ENCODE data around the gene ZNF573. TPM values are rescaled to one million over a fixed set of nuclear protein-coding genes. Genes with fewer than 3 reads are reported as not detected.

The ZNF573 gene
- total and polyA plus RNA-seq, 5 donors from 2014 or later = 4.6 to 15.0 (median 7.8) TPM

DNA sequence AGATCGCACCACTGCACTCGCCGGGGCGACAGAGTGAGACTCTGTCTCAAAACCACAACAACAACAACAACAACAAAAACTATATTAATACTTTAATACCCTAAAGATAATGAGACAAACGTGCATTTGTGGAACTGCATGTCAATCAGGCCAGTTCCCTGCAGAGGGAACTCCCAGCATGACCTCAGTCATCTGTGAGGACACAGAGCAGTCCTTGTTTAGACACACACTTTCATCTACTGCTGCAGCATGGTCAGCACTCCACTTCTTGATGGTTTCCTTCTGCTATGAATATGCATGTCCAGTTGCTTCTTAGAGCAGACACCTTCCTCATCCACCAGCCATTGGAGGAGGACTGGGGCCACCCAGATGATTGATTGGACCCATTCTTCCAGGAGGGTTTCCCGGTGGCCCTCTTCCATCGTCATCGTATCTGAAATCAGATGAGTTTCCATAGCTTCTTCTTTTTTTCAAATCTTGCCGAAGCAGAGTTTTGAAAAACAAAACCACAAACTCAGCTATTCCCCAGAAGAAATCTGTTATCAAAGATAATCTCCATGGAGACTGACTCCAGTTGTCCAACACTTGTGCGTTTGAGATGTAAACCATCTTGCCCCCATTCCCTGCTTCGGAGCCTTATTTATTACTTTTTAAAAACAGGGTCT lies 86.3 kb downstream of the ZNF573 start:
- Histone ChIP-seq H3K27me3 (ENCODE audit: control insufficient read depth, insufficient read depth, low read length) (no peaks in the 10 kb centered on the region), H3K4me3 (ENCODE audit: low read depth, low read length) (no peak overlapping the region), H3K4me1 (ENCODE audit: control insufficient read depth, insufficient read depth, low read length, poor library complexity, severe bottlenecking) (peaks cover 9% of the 10 kb centered on the region), H3K36me3 (ENCODE audit: control insufficient read depth, insufficient read depth, low read length) (peaks cover 5% of the 10 kb centered on the region), H3K27ac (ENCODE audit: insufficient read depth, low read length, poor library complexity, severe bottlenecking) (no peak overlapping the region), H3K9me3 (ENCODE audit: control insufficient read depth in 2 of 2, low read length in 2 of 2) (peaks cover 14 to 23% of the 10 kb centered on the region in 2 experiments)
- peaks cover 4 to 21% (median 7%) of the 10 kb centered on the region in 4 donors for H3K4me1 Mint-ChIP-seq
- H3K27ac Mint-ChIP-seq = no peak overlapping the region
- peaks cover 15% of the 10 kb centered on the region for H3K36me3 Mint-ChIP-seq
- no peak for DNase-seq
- H3K9me3 Mint-ChIP-seq = peaks cover 0 to 17% (median 4%) of the 10 kb centered on the region in 7 donors
- H3K27me3 Mint-ChIP-seq = peaks cover 5% of the 10 kb centered on the region
- ATAC-seq (ENCODE audit: low read depth in 2 of 2) = no peak
- peak overlapping the region; percentile 38 to 79 (median 58) for H3K4me3 Mint-ChIP-seq

DNA sequence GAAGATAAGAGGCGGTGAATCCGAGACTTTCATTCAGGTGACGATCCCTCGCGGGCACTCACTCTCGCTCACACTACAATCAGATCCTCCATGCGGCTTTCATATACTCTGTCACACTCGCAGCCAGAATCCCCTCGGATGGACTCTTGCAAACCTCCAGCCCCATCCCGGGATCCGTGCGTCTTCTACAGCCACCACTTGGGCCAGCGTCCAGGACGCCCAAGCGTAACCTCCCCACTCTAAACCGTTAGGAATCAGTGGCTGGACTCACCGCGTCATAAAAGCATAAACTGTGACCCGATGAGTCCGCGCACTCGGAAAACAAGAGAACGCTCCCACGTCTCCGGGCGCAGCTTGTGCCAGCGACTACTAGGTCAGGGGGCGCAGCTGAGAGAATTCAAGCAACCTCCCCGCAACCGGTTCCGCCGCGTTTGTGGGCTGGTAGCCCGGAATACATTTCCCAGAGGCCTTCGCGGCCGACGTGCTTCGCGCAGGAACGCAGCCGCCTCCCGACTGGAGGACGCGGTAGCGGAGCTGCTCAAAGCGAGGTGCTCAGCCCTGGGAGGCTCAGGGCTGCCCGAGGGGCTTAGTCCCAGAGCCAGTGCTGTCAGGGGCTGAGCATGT lies 87.4 kb downstream of the ZNF573 start:
- Mint-ChIP-seq H3K4me3 (peak overlapping the region; percentile 61 to 98 (median 91)), H3K27ac (peak overlapping the region; percentile 95 to 99 (median 96)), H3K36me3 (peaks cover 11% of the 10 kb centered on the region), H3K4me1 (peaks cover 4 to 24% (median 7%) of the 10 kb centered on the region in 4 donors), H3K27me3 (peaks cover 5% of the 10 kb centered on the region), H3K9me3 (peaks cover 0 to 15% (median 0%) of the 10 kb centered on the region in 7 donors)
- H3K4me1 ChIP-seq (ENCODE audit: control insufficient read depth, insufficient read depth, low read length, poor library complexity, severe bottlenecking) = peaks cover 9% of the 10 kb centered on the region
- peak; percentile 92 to 94 for ATAC-seq (ENCODE audit: low read depth in 2 of 2)
- H3K27me3 ChIP-seq (ENCODE audit: control insufficient read depth, insufficient read depth, low read length) = no peaks in the 10 kb centered on the region
- H3K36me3 ChIP-seq (ENCODE audit: control insufficient read depth, insufficient read depth, low read length) = peaks cover 3% of the 10 kb centered on the region
- peaks cover 4 to 13% of the 10 kb centered on the region in 2 experiments for H3K9me3 ChIP-seq (ENCODE audit: control insufficient read depth in 2 of 2, low read length in 2 of 2)
- H3K27ac ChIP-seq (ENCODE audit: insufficient read depth, low read length, poor library complexity, severe bottlenecking) = peak overlapping the region; percentile 60
- peak; percentile 36 to 87 (median 77) for DNase-seq
- H3K4me3 ChIP-seq (ENCODE audit: low read depth, low read length) = peak overlapping the region; percentile 82

Other genes starting within 250 kb of the ZNF573 start
- gene ZNF571, start 184.8 kb downstream of the ZNF573 start, total RNA-seq = 16.8 TPM
- gene ZNF571, start 184.8 kb downstream of the ZNF573 start, polyA plus RNA-seq = 1 to 10 TPM; 4.4 to 5.8 (median 5.3) TPM
- 8.1 TPM for gene ZNF540, start 184.7 kb downstream of the ZNF573 start, total RNA-seq
- 1 to 10 TPM; 5.0 to 8.9 (median 6.1) TPM for gene ZNF540, start 184.7 kb downstream of the ZNF573 start, polyA plus RNA-seq
- 10.7 TPM for gene ZFP30, start 124.1 kb downstream of the ZNF573 start, total RNA-seq
- 1 to 10 TPM; 1.5 to 2.6 (median 2.3) TPM for gene ZFP30, start 124.1 kb downstream of the ZNF573 start, polyA plus RNA-seq
- gene ZNF607, start 59.8 kb downstream of the ZNF573 start, total RNA-seq = 5.5 TPM
- 1 to 10 TPM; 2.2 to 7.7 (median 4.3) TPM for gene ZNF607, start 59.8 kb downstream of the ZNF573 start, polyA plus RNA-seq
- not detected for gene WDR87, start 127.0 kb upstream of the ZNF573 start, total RNA-seq
- gene WDR87, start 127.0 kb upstream of the ZNF573 start, polyA plus RNA-seq = not detected
- gene SIPA1L3, start 127.6 kb upstream of the ZNF573 start, total RNA-seq = 27.6 TPM
- gene SIPA1L3, start 127.6 kb upstream of the ZNF573 start, polyA plus RNA-seq = 1 to 10 TPM in 2 of 4 donors, under 1 TPM in 2; 0.41 to 2.8 (median 1.1) TPM

Measured in CD4-positive, CD25-positive, alpha-beta regulatory T cell (primary cell).